Occipital lobe (tissue), 2 donors: ENCODE results near the gene ATXN7L3. TPM values are rescaled to one million over a fixed set of nuclear protein-coding genes. Genes with fewer than 3 reads are reported as not detected.
"Not testable (repeated sequence)": the region's sequence is repeated elsewhere in the genome, so short reads cannot be mapped to it uniquely, and the experiment has no call there.

ENCODE experiments used
- DNase-seq: peaks from one replicate; lab custom pipeline; 2025; lab: John Stamatoyannopoulos, UW
- total RNA-seq: library from RNA; depleted of rRNA; stranded (reverse); fragments of >200 nt; gene quantifications from one replicate; pipeline ENCODE4 v1.2.3, GENCODE V29; 2014

The ATXN7L3 gene, protein sequence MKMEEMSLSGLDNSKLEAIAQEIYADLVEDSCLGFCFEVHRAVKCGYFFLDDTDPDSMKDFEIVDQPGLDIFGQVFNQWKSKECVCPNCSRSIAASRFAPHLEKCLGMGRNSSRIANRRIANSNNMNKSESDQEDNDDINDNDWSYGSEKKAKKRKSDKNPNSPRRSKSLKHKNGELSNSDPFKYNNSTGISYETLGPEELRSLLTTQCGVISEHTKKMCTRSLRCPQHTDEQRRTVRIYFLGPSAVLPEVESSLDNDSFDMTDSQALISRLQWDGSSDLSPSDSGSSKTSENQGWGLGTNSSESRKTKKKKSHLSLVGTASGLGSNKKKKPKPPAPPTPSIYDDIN
- 66.0 TPM for total RNA-seq

DNA sequence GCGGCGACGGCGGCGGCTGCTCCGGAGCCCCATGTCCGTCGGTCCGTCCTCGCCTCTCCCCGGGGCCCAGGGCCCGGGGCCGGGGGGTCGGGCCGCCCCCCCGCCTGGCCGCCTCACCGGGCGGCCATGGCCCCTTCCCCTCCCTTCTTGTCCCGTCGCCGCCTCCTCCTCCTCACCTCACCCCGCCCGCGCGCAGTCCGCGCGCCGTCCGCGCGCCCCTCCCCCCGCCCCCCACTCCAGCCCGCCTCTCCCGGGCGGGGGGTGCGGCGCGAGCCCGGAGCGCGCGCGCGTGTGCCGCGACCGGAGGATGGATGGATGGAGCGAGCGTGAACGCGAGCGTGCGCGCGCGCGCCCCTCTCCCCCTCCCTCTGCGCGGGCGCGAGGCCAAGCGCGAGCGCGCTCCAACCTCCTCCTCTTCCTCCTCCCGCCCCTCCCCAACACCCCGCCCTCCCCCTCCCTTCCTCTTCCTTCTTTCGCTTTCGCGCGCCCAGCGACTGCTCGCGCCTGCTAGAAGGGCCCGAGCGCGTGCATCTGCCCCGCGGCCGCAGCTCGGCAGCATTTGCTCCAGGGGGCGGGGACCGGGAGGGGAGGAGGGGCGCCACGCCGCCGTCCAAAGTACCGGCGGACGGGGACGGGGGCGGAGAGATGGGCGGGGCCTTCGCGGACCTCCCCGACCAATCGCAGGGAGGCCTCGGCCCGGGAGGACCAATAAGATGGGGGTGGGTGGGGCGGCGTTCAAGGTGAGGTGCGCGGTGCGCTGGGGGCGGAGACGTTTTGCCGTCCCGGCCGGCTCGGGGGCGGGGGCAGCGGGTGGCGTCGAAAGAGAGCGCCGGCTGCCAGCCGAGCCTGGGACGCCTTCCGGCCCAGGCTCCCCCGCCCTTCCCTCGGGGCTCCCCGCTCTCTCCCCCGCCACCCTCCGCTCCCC, at the start of gene ATXN7L3:
Gene ATXN7L3, minus strand, starts transcription at position 332 of the 925 bp plus-strand sequence. CDS start 1,814 bp downstream, outside the sequence.
- DNase-seq: peak; percentile 96

DNA sequence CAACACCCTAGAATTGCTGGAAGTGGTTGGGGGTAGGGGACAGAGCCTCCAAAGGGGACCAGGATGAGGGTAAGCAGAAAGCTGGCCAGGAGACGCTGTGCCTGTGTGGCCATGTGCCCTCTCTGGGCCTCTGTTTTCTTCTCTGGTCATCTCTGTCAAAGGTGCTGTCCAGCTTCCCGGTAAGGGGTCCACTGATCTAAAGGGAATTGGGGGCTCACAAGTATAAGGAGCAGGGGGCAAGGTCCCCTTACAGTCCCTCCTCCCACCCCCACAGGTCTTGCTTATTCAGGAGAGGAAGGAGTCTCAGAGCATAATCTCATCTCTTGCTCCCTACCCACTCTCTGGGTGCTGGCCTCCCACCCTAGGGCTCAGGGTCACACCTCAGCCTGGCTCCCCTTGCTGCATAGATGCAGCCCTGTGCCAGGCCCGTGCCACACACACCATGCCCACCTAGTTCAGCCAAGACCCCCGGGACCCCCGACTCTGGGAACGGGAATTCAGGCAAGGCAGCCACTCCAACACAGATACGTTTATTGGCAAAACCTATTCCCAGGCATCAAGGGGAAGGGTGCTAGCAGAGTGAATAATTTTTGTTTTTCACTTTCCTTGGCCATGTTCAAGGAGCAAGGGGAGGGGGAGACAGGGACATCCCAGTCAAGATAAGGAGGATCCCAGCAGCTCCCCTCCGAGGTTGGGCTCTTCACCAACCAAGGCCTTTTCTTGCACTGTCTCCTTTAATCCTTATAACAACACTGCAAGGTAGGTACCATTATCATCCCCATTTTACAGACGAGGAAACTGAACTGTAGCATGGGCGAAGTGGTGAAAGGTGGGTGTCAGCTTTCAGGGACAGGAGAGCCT, 48.4 kb upstream of the ATXN7L3 start:
- DNase-seq: no peak

DNA sequence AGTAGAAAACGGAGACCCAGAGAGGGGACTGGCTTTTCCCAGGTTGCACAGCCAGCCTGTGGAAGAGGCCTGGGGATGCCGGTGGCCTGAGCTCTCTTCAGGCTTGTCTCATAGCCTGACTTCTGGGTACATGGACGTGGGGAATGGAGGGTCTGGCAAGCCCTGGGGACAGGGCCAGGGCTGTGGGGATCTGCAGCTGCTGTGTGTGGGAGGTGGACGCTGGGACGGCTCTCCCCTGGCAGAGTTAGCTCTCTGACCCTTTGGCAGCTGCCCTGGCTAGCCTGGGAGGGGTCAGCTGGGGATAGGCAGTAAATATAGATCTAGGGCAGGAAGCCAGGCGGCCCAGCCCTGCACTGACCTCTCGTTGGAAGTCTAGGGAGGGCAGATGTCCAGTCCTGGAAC, 47.8 kb upstream of the ATXN7L3 start:
- no peak for DNase-seq

DNA sequence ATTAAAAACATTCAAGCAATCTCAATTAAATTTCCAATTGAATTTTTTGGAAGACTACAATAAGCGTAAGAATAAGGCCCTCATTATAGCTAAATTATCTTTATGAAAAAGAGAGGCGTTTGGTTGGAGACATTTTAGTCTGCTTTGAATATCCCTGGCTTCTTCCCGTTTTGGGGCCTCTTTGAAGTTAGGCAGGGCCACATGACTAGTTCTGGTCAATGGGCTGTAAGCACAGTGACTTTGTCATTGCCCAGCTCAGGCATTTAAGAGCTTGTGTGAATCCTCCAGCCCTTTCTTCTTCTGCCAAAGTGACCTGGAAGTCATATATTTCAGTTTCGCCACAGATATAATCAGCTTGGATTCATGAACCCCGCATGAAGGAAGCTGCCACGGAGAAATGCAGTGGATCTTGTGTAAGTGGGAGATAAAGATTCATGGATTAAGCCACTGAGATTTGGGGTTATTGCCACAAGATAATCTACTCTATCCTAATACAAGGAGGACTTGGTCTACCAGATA, 41.5 kb upstream of the ATXN7L3 start:
- no peak for DNase-seq

DNA sequence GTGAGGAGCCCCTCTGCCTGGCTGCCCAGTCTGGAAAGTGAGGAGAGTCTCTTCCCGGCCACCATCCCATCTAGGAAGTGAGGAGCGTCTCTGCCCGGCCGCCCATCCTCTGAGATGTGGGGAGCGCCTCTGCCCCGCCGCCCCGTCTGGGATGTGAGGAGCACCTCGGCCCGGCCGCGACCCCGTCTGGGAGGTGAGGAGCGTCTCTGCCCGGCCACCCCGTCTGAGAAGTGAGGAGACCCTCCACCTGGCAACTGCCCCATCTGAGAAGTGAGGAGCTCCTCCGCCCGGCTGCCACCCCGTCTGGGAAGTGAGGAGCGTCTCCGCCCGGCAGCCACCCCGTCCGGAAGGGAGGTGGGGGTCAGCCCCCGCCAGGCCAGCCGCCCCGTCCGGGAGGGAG, 38.2 kb upstream of the ATXN7L3 start:
- not testable (repeated sequence) for DNase-seq

DNA sequence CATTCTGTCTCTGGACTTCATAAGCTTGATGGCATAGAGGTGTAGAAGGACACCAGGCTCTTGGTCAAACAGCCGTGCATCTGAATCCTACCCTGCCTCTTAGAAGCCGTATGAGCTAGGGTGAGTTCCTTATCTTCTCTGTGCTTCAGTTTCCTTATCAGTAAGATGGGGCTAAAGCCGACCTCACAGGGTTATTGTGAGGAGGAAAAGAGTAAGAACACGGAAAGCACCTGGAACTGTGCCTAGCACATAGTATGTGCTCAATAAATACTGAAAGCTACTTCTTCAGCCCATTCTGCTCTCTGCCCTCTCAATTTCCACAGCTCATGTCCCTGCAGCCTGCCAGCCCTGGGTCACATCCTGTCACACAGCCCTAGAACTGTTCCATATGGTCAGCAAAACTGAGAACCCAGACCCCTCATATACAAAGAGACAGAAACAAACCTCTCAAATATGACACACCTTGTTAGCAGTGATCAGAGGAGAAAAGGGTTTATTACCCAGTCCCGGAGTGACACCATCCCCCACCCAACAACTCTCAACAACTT, 36.8 kb upstream of the ATXN7L3 start:
- DNase-seq: no peak

DNA sequence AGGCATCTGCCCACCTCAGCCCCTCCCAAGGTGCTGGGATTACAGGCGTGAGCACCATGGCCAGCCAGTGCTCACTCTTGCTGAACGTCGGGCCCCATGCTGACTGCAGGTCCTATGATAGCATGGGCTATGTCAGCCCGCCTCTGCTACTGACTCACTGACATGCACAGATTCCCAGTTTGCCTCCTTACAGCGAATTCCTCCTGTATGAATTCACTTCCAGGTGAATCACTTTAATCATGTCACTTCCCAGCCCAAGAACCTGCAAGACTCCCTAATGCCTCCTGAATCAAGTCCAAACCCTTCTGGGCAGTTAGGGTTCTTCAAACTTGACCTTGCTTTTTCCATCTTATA, 35.9 kb upstream of the ATXN7L3 start:
- DNase-seq: no peak

DNA sequence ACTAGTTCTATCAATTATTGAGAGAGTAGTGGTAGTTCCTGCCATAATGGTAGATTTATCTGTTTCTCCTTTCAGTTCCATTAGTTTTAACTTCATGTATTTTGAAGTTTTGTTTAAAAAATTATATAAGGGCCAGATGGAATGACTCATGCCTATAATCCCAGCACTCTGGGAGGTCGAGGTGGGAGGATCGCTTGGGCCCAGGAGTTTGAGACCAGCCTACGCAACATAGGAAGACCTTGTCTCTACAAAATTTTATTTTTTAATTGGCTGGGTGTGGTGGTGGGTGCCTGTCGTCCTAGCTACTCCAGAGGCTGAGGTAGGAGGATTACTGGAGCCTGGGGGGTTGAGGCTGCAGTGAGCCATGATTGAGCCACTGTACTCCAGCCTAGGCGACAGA, 33.9 kb upstream of the ATXN7L3 start:
- no peak for DNase-seq

DNA sequence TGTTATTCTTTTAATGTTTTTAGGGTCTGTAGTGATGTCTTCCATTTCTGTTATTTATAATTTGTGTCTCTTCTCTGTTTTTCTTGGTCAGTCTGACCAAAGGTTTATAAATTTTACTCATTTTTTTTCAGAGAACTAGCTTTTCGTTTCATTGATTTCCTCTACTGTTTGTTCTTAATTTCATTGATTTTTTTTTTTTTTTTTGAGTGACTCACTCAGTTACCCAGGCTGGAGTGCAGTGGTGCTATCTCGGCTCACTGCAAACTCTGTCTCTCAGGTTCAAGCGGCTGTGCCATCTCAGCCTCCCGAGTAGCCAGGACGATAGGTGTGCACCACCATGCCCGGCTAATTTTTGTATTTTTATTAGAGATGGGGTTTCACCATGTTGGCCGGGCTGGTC, 32.4 kb upstream of the ATXN7L3 start:
- no peak for DNase-seq

DNA sequence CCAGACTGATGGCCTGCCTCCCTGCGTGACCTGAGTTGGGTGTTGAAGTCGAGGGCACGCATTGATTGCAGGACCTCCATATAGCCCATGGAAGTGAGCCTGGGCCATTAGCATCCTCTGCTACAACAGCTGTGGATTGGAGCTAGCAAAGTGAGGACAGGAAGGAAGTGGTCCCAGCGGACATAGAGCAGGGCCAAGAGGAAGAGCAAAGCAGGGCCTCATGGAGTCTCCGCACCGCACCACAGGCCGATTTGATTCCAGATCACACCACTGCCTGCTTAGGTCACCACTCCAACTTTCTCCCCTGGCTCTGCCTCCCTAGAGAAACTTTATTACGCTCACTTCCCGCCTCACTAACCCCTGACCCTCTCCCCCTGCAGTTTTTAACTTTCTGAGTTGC, 30.5 kb upstream of the ATXN7L3 start:
- DNase-seq: no peak

DNA sequence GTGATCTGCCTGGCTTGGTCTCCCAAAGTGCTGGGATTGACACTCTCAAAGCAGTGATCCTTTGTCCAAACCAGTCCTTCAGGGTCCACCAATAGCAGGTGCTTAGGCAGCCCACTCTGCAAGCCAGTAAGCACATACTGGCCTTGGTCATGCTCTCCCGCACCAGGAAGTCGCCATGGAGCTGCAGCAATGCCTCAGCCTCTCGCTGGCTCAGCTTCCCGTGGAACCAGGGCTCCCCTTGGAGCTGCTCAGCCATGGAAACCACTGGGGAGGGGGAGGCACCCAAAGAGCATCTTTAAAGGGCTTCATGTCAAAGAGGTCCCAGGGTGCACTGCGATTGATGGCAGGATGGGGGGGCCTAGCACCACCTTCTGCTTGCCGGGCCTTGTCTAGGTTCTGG, 29.4 kb upstream of the ATXN7L3 start:
- no peak for DNase-seq

DNA sequence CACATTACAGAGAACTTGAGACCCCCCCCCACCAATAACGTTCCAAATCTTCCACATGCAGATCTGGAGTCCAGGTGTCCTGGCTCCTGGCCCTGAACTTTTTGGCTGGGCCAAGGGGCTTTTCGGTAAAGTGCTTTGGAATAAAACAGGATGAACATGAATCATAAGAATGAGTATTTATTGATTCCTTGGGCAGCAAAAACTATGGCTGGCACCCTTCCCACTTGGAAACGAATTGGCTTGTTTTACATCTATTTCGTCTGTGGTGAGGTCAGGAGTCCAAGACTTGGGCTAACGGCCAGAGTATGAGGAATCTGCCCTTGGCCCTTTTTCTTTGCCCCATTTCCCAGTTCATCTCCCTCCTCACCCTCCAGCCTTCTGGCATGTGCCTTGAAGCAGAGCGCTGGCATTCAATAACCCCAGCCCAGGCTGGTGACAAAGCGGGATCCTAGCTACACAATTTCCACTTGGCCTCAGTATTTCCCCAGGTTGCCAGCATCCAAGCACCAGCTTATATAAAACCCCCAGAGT, 23.9 kb upstream of the ATXN7L3 start:
- no peak for DNase-seq

DNA sequence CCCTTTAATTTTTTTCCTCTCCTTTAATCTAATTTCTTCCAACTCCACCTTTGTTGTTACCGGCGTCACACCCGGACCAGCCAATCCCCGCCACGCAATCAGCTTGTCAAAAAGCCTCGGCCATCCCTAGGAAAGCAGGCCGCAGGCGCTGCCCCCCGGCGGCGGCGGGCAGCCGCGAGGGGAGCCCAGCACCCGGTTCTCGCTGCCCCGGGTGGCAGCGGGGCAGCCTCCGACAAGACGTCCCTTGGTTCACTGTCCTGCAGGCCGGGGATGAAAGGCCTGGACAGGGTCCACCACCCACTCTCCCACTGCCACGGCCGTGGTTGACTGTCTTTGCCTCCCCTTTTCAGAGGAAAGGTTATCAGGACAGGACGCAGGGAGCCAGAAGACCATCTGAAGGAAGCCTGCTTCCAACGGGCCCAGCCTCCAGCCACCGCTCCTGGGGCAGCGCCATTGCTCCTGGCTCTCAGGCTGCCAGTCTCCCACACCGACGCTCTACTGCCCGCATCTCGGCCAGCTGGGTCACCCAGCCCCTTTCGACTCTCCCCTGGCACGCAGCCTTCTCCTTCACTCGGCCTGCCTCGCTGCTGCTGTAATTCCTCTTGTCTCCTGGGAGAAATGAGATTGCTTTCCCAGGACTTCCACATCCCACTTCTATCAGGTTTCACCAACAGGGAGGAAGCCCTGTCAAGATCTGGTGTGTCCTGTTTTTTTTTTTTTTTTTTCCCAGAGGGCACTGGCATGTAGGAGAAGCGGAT, 22.6 kb upstream of the ATXN7L3 start:
- peak; percentile 82 for DNase-seq

DNA sequence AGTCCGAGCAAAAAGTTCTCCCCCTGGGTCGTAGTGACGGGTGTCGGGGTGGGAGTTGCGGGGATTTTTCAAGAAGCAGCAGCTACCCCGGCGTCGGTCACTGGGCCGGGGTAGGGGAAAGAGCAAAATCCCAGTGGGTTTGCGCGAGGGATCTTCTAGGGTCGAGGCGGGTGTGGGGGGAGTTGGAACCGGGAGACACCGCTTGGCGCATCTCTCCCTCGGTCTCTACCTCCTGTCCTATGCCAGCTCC, 22.1 kb upstream of the ATXN7L3 start:
- no peak for DNase-seq

DNA sequence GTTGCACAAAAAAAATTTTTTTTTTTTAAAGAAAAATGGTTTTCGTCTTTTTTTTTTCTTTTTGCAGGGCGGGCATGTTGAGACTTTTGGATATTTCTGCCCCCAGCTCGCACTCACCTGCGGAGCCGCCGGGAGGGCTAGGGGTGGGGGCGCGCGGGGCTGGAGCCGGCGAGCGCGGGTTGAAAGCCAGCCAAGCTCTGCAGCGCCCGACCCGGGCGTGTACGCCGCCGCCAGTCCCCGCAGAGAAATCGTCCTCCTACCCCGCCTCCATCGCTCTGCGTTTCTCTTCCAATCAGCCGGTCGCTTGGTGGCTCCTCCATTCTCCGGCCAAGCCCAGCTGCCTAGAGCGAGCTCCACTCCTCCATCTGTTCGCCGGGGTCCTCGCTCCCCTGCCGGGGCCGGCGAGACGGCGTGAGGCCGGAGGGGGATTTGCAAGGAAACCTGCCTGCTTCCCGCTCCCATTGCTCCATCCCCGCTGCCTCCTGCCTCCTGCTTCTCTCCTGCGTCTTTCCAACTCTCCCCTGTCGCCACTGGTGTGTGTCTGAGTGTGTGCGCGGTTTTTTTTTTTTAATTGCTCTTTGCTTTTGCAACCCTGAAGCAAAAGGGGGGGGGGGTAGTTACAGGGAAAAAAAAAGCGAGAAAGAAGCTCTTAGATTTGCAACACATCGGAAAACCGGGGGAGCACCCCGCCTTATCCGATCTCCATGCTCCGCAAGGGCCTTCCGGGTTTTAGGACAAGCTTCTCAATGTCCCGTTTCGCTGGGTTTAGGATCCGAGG, 21.6 kb upstream of the ATXN7L3 start:
- DNase-seq: peak; percentile 72

DNA sequence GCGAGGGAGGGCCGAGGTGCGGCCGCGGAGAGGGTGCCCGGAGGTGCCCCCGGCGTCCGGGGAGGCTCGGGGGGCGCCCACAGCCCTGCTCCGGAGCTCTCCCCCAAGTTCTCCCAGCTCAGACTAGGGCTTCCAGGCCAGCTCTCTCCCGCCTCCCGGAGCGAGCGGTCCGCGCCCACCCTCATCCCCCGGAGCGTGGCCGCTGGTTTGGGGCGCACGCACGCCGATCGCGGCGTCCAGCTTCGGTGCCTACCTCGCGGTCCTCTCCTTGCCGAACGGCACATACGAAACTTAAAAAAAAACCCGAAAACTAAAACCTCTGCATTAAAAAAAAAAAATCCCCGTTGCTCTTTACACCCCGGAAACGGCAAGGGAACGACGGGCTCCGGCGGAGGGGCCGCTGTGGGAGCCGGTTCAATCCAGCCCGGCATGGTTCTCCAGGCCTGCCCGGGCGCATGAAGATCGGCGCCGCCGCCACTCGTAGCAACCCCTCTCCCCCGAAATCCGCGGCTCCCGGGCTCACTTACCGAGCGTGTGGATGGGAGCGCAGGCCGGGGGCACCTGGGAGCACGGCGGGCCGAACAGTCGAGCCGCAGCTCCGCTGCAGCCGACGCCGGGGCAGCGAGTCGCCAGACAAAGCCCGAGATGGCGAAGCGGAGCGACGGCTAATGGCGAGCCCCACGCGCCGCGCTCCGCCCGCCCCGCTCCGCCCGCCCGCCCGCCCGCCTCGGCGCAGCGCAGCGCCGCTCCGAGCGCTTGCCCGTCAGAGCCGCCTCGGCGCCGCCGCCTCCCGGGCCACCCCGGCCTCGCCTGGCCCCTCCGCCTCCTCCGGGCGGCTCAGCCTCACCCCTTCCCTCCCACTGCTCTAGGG, 20.8 kb upstream of the ATXN7L3 start:
- peak; percentile 56 for DNase-seq

DNA sequence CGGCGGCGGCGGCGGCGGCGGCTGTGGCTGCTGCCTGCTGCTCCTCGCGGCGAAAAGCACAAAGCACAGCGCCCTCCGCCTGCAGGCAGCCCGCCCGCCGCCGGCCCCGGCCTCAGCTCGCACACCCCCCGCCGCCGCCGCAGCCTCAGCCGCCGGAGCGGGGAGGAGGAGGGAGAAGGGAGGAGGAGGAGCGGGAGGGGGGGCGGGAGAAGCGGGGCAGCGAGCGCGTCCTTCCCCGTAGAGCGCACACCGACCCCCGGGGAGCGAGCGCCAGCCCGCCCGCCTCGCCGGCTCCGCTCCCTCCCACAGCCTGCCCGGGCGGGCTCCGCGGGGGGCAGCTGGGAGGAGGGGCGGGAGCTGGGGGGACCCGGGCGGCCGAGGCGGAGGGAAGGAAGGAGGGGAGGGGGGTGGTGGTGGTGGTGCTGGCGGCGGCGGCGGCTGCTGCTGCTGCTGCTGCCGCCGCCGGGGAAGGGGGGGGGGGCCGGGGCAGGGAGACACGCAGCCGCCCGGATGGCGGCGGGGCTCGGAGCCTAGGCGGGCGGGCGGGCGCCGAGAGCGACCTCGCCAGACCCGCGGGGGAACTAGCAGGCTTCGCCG, 20.0 kb upstream of the ATXN7L3 start, which contains the start of gene UBTF:
Gene UBTF, minus strand, starts transcription at position 60 of the 597 bp plus-strand sequence. CDS start 1,446 bp downstream, outside the sequence.
- peak; percentile 61 for DNase-seq

DNA sequence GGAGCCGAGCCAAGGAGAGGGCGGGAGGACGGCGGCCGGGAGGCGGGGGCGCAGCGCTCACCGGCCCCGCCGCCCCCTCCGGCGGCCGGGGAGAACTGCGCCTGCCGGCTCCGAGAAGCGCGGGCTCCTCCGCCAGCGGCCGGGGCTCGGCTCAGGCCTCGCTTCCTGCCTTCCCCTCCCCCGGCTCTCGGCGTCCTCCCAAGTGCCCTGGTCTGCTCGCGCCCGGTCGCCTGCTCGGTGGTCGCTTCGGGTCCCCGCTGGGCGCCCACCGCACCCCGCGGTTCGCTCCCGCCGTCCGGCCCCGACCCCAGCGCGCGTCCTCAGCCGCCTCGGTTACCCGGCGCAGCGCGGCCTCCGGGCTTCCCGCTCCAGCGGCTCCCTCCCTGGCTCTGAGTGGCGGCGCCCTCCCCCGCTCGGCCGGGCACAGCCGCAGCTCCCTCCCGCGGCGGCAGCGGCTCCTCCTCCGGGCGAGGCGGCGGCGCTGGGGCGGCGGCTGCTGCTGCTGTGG, 19.5 kb upstream of the ATXN7L3 start:
- DNase-seq: peak; percentile 61
